ENCODE data around the gene RANBP3L. TPM values are rescaled to one million over a fixed set of nuclear protein-coding genes. Genes with fewer than 3 reads are reported as not detected.

RANBP3L gene
- total RNA-seq, 2 experiments from 2014 or later, result not detected

- no peak overlapping the region for H3K27ac Mint-ChIP-seq
- ATAC-seq, result no peak
- CTCF ChIA-PET, result interaction anchor here (3.7 kb wide), 1 partner anchor 11 kb away, joined by 20 read pairs; no protein-coding TSS in a partner anchor
These were observed 24.8 kb downstream of the RANBP3L start for GRCh38 chr5:36276864-36277263.

DNA sequence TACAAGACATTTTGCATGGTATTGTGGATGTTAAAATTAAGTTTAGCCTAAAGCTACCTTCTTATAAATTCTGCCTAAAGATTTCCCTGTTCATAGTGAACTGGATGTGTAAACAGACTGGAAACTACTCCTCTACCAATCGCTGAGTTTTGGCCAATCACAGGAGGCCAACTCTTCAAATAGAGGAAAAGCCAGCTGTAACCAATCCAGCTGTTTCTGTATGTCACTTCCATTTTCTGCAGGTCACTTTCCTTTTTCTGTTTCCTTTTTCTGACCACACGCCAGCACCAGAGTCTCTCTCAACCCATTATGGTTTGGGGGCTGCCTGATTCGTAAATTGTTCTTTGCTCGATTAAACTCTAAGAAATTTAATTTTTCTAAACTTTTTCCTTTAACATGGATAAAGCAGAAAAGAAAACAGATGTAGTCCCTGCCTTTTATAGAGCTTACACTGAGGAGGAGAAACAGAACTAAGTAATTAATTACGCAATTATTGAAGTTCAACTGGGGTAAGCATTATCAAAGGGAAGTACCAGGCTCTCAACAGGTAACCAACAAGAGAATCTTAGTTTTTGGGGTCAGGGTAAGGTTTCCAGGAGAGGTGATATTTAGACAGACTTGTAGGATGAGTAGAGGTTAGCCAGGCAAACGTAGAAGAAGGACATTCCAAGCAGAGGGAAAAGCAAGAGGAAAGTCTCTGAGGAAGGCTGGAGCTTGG lies 27.7 kb downstream of the RANBP3L start:
- CTCF ChIA-PET, result interaction anchor here (0.8 to 1.1 kb wide), 2 partner anchors 9 to 32 kb away, joined by 3 read pairs; partner anchors contain the start of gene NADK2

More at GRCh38 chr5:36276864-36277263, 24.8 kb downstream of the RANBP3L start:
- H3K27me3 Mint-ChIP-seq, result peaks cover 23% of the 10 kb centered on the region
- no peaks in the 10 kb centered on the region for H3K4me1 Mint-ChIP-seq
- no peak for DNase-seq
- no peaks in the 10 kb centered on the region for H3K9me3 Mint-ChIP-seq (ENCODE audit: low read depth)
- no peak overlapping the region for H3K4me3 Mint-ChIP-seq
- H3K36me3 Mint-ChIP-seq, result no peaks in the 10 kb centered on the region

DNA sequence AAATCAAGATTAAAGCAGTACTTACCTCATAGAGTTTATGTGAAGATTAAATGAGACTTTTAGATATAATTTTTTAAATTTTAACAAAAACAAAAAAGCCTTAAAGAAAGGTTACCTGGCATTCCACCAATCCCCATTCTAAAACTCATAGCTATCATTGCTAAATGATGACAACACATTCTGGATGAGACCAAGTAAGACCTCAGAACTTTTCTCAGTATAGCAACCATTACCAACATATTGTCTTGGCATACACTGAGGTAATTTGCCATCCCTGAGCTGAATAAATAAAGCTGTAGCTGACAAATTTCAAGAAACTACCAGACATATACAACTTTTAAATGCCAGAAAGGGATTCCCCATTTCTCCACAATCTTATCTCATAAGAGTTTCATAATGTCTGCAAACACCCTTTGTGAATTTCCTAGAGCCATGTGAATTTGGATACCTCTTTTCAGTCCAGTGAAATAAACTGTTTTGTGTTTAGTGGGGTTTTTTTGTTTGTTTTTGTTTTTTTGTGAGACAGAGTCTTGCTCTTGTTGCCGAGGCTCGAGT lies 29.5 kb downstream of the RANBP3L start:
- no peak for DNase-seq
- H3K27ac Mint-ChIP-seq, result no peak overlapping the region
- no peaks in the 10 kb centered on the region for H3K9me3 Mint-ChIP-seq (ENCODE audit: low read depth)
- peaks cover 19% of the 10 kb centered on the region for H3K27me3 Mint-ChIP-seq
- no peaks in the 10 kb centered on the region for H3K4me1 Mint-ChIP-seq
- H3K4me3 Mint-ChIP-seq, result no peak overlapping the region
- ATAC-seq, result no peak
- CTCF ChIA-PET, result interaction anchor here (1.0 to 1.5 kb wide), 2 partner anchors 122 to 418 kb away, joined by 3 read pairs; no protein-coding TSS in a partner anchor
- no peaks in the 10 kb centered on the region for H3K36me3 Mint-ChIP-seq

More for the DNA sequence above, 27.7 kb downstream of the RANBP3L start:
- DNase-seq (no peak), ATAC-seq (no peak)
- Mint-ChIP-seq H3K27me3 (peaks cover 19% of the 10 kb centered on the region), H3K27ac (no peak overlapping the region), H3K36me3 (no peaks in the 10 kb centered on the region), H3K9me3 (ENCODE audit: low read depth) (no peaks in the 10 kb centered on the region), H3K4me3 (no peak overlapping the region), H3K4me1 (no peaks in the 10 kb centered on the region)

DNA sequence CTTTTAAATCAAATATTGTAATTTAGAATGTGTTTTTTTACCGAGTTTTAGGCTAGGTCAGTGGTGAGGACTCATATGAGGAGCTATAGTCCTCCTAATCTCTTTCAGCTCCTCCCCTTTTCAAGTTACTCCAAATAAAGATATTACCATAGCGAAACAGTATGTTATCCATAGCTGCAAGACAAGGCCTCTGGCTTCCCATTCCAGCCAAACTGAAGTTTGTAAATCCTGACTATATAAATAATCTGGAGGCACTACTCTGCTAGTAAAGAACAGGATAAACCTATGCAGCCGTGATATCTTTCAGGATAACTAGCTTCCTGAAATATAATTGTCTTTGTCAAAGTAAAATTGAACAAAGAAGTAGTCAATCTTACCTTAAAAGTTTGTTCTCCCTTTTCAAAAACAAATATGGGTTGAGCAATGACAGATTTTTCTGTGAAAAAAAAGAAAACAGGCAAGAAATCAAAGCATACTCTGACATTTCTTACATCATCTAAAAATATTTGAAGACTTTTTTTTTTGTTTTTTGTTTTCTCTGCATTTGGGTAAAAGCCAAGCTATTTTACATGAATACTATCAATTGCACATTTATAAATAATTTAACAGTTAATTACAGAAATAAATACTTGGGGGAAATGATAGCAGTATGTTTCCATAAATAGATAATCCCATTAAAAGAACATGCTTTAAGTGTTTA lies 30.7 kb downstream of the RANBP3L start:
- Mint-ChIP-seq H3K9me3 (ENCODE audit: low read depth) (no peaks in the 10 kb centered on the region), H3K27me3 (peaks cover 19% of the 10 kb centered on the region), H3K4me3 (no peak overlapping the region), H3K27ac (no peak overlapping the region), H3K36me3 (no peaks in the 10 kb centered on the region), H3K4me1 (no peaks in the 10 kb centered on the region)
- CTCF ChIA-PET, result interaction anchor here (0.6 to 2.3 kb wide), 3 partner anchors 54 to 236 kb away, joined by 3 to 6 read pairs (median 3); no protein-coding TSS in a partner anchor
- ATAC-seq, result no peak
- no peak for DNase-seq

DNA sequence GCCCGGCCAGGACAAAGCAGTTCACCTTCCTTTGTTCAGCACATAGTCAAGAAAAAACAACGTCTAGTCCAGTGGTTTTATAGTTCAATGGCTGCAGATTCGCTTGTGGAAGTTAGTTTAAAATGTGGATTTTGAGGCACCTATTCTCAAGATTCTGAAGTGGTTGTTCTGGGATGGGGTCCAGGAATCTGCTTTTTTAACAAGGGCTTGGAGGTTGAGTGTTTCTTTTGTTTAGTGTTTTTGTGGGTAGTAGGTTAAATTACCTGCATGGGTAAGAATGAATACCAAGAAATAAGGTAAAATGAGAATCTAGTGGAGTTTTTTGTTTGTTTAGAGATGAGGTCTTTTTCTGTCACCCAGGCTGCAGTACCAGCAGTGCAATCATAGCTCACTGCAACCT lies 31.5 kb downstream of the RANBP3L start:
- peaks cover 13% of the 10 kb centered on the region for H3K27me3 Mint-ChIP-seq
- no peak for ATAC-seq
- H3K36me3 Mint-ChIP-seq, result no peaks in the 10 kb centered on the region
- H3K9me3 Mint-ChIP-seq (ENCODE audit: low read depth), result no peaks in the 10 kb centered on the region
- H3K4me1 Mint-ChIP-seq, result no peaks in the 10 kb centered on the region
- no peak overlapping the region for H3K4me3 Mint-ChIP-seq
- H3K27ac Mint-ChIP-seq, result no peak overlapping the region
- CTCF ChIA-PET, result interaction anchor here (0.6 to 2.3 kb wide), 2 partner anchors 53 to 191 kb away, joined by 3 to 6 read pairs; no protein-coding TSS in a partner anchor
- DNase-seq, result no peak

DNA sequence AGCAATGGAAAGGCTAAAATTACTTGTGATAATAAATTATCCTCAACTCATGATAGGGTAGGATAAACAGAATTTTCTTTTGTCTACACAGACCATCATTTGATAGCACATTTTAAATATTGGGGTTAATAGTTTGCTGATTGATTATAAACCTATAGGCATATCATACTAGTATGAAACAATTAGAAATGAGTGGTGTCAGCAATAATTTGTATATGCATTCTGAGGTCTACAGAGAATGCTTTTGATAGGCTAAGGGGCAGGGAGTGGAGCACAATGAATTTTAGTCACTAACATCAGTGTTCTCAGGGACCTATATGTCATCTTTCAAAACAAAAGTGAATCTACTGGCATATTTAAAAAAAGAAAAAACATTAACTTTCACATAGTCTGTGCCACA lies 32.2 kb downstream of the RANBP3L start:
- CTCF ChIA-PET, result interaction anchor here (1.0 to 2.3 kb wide), 2 partner anchors 8 to 190 kb away, joined by 4 to 6 read pairs; no protein-coding TSS in a partner anchor
- ATAC-seq, result no peak
- no peak overlapping the region for H3K27ac Mint-ChIP-seq
- no peak overlapping the region for H3K4me3 Mint-ChIP-seq
- DNase-seq, result no peak
- H3K4me1 Mint-ChIP-seq, result no peaks in the 10 kb centered on the region
- no peaks in the 10 kb centered on the region for H3K9me3 Mint-ChIP-seq (ENCODE audit: low read depth)
- peaks cover 16% of the 10 kb centered on the region for H3K27me3 Mint-ChIP-seq
- H3K36me3 Mint-ChIP-seq, result no peaks in the 10 kb centered on the region

- Mint-ChIP-seq H3K27ac (no peak overlapping the region), H3K27me3 (peaks cover 16% of the 10 kb centered on the region), H3K4me3 (no peak overlapping the region), H3K9me3 (ENCODE audit: low read depth) (no peaks in the 10 kb centered on the region), H3K4me1 (no peaks in the 10 kb centered on the region), H3K36me3 (no peaks in the 10 kb centered on the region)
- ATAC-seq (no peak), DNase-seq (no peak)
- CTCF ChIA-PET, result no interaction called here
These were observed 33.8 kb downstream of the RANBP3L start for GRCh38 chr5:36267905-36268304.

DNA sequence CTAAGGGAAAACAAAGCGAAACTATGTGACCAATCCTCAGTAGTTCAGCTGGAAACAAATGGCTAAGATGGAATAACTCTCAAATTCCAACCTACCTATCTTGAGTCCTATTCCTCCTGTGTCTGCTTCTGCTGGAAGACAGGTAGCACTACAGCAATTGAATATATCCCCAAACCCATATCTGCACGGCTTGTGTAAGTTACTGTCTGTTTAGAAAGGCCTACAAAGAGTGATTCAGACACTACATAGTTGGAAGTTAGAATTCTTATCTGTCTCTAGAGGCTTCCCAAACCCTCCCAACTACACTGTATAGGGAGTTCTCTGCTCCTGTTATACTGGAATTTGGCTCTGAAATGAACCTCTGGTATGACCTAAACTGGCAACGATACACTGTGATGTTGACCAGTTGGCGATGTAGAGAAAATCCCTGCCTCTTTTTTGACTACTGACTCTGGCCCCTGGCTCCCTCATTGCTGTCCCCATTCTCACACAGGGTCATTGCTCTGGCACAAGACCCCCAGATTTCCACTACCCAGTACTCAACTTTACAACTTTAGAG lies 37.4 kb downstream of the RANBP3L start:
- CTCF ChIA-PET, result interaction anchor here (0.9 to 3.5 kb wide), 6 partner anchors 14 to 429 kb away, joined by 4 to 20 read pairs (median 8); partner anchors contain the start of gene NADK2
- H3K4me1 Mint-ChIP-seq, result no peaks in the 10 kb centered on the region
- H3K9me3 Mint-ChIP-seq (ENCODE audit: low read depth), result no peaks in the 10 kb centered on the region
- no peak overlapping the region for H3K27ac Mint-ChIP-seq
- no peak for ATAC-seq
- peaks cover 21% of the 10 kb centered on the region for H3K27me3 Mint-ChIP-seq
- H3K4me3 Mint-ChIP-seq, result no peak overlapping the region
- no peaks in the 10 kb centered on the region for H3K36me3 Mint-ChIP-seq
- DNase-seq, result no peak

- DNase-seq (no peak), ATAC-seq (no peak)
- Mint-ChIP-seq H3K36me3 (no peaks in the 10 kb centered on the region), H3K27ac (no peak overlapping the region), H3K27me3 (peaks cover 30% of the 10 kb centered on the region), H3K9me3 (ENCODE audit: low read depth) (no peaks in the 10 kb centered on the region), H3K4me1 (no peaks in the 10 kb centered on the region), H3K4me3 (no peak overlapping the region)
- CTCF ChIA-PET, result no interaction called here
These were observed 40.5 kb downstream of the RANBP3L start for GRCh38 chr5:36261186-36261585.

DNA sequence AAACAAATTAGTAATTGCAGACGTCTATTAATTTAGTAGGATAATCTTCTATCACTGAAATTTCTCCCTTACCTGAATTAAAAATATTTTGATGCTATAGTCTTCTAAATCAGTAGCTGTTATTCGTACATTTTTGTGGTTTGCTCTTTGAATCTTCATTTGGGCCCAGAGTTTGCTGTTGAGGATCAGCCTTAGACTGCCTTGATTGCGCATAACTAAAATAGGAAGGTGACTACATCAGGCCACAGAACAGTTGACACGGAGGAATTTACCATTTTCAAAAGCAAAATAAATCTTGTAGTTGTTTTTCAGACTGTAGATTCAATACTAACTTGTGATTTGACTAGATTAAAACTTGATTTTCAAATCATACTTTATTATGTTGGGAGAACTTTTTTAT lies 48.1 kb downstream of the RANBP3L start:
- Mint-ChIP-seq H3K4me1 (no peaks in the 10 kb centered on the region), H3K4me3 (no peak overlapping the region), H3K27me3 (peaks cover 40% of the 10 kb centered on the region), H3K9me3 (ENCODE audit: low read depth) (no peaks in the 10 kb centered on the region), H3K27ac (no peak overlapping the region), H3K36me3 (no peaks in the 10 kb centered on the region)
- ATAC-seq (no peak), DNase-seq (no peak)
- CTCF ChIA-PET, result interaction anchor here (1.1 to 2.3 kb wide), 2 partner anchors 10 to 13 kb away, joined by 4 to 8 read pairs; no protein-coding TSS in a partner anchor

DNA sequence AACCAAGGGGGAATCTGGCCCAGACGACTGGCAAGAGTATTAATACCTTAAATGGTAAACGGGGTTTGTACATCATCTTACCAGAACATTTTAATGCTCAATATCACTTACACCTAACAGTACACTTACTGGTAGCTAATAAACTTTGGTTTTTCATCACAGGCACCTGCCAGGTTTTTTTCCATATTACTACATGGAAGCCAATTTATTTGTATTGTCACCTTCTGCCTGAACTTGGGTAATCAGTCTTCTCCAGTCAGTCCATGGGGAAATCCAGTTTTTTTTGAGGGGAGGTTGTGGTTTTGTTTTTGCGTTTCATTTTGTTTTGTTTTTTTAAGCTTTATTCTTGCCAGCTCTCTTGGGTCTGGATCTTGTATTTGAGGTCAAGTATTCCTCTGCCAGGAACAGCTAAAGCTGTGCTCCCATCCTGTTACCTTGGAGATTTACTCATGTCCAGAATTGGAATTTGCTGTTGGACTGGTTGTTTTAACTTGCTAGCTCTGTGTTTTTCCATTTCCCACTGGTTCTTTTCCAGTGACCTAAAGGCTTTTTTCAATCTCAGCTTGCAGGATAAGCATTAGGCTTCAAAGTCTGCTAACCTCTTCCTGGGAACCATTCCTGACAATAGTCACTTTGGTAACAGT lies 48.9 kb downstream of the RANBP3L start:
- Mint-ChIP-seq H3K9me3 (ENCODE audit: low read depth) (no peaks in the 10 kb centered on the region), H3K27me3 (peaks cover 38% of the 10 kb centered on the region)
- CTCF ChIA-PET, result interaction anchor here (1.1 to 2.3 kb wide), 3 partner anchors 9 to 13 kb away, joined by 4 to 8 read pairs (median 8); partner anchors contain the start of gene NADK2

DNA sequence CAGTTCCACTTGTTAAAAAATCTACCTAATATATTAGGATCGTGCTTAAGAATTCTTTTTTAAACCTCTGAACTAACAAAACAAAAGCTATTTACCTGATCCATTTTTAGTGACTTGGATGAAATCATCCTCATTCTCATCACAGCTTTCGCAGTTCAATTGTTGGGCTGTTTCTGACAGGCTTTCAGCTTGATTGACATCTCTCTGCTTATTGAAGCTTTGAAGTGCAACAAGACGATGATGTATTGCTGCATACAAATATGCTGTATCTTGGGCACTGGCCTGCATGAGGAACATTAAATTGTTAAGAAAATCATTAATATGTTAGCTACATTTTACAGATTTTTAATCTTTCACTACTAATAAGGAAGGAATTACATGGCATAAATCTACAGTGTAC lies 50.5 kb downstream of the RANBP3L start:
- CTCF ChIA-PET, result interaction anchor here (0.6 to 2.3 kb wide), 4 partner anchors 9 to 172 kb away, joined by 3 to 8 read pairs (median 6); partner anchors contain the start of gene NADK2
- no peaks in the 10 kb centered on the region for H3K9me3 Mint-ChIP-seq (ENCODE audit: low read depth)
- H3K36me3 Mint-ChIP-seq, result no peaks in the 10 kb centered on the region
- DNase-seq (no peak), ATAC-seq (no peak)
- no peak overlapping the region for H3K27ac Mint-ChIP-seq
- H3K4me1 Mint-ChIP-seq, result no peaks in the 10 kb centered on the region
- no peak overlapping the region for H3K4me3 Mint-ChIP-seq
- H3K27me3 Mint-ChIP-seq, result peaks cover 37% of the 10 kb centered on the region

More for the DNA sequence above, 48.9 kb downstream of the RANBP3L start:
- ATAC-seq, result no peak
- H3K4me3 Mint-ChIP-seq, result no peak overlapping the region
- DNase-seq, result no peak
- no peaks in the 10 kb centered on the region for H3K4me1 Mint-ChIP-seq
- no peak overlapping the region for H3K27ac Mint-ChIP-seq
- H3K36me3 Mint-ChIP-seq, result no peaks in the 10 kb centered on the region

Measured in activated CD8-positive, alpha-beta memory T cell treated with anti-CD3 and anti-CD28 coated beads, Interleukin-2, amount 10 ng/mL, durations not matched to agents 7 days and 5 days (primary cell).